Muscle of leg (tissue), 11 donors: Measurements from ENCODE around the gene ADARB2. TPM values are rescaled to one million over a fixed set of nuclear protein-coding genes. Genes with fewer than 3 reads are reported as not detected.

Experiments used
- DNase-seq: peaks from one replicate; pipeline ENCODE4 v3.0.0; 2013
- H3K27ac ChIP-seq: one replicate; pipeline ENCODE4 v1.5.1; 2013; ENCODE audit warnings: mild to moderate bottlenecking, low read length, control low read depth
- H3K27me3 ChIP-seq: one replicate; pipeline ENCODE4 v1.6.1; 2013; ENCODE audit warnings: low read length; ENCODE audit not compliant: control insufficient read depth, insufficient read depth
- H3K36me3 ChIP-seq: one replicate; pipeline ENCODE4 v1.6.1; 2013; ENCODE audit warnings: low read length; ENCODE audit not compliant: control insufficient read depth, insufficient read depth
- H3K4me1 ChIP-seq: one replicate; pipeline ENCODE4 v1.6.1; 2013; ENCODE audit warnings: low read length; ENCODE audit not compliant: control insufficient read depth, insufficient read depth
- H3K4me3 ChIP-seq: one replicate; pipeline ENCODE4 v1.5.1; 2013; ENCODE audit warnings: low read length, control low read depth
- H3K9me3 ChIP-seq: replicated peaks from 2 replicates; pipeline ENCODE4 v1.6.1; 2013; ENCODE audit warnings: low read depth, low read length; ENCODE audit not compliant: control insufficient read depth
- WGBS: methylation state at CpG from one replicate; pipeline ENCODE4 v1.1.5; 2013; ENCODE audit warnings: missing lambda C conversion rate; ENCODE audit not compliant: insufficient coverage; 5-methylcytosine and 5-hydroxymethylcytosine counted together
- polyA plus RNA-seq, 8 donors: library from polyadenylated mRNA; unstranded; fragments of 120-200 nt; gene quantifications; one replicate each; pipeline versions ENCODE4 v1.2.1 to v1.2.3, GENCODE V29; 2013; ENCODE audit warnings: inconsistent platforms in 1 of 8, low replicate concordance in 1 of 8; ENCODE audit not compliant: insufficient read length in 8 of 8, insufficient read depth in 1 of 8
- total RNA-seq: library from RNA; stranded (reverse); fragments of 120-200 nt; gene quantifications from one replicate; pipeline ENCODE4 v1.2.4, GENCODE V29; 2013

ADARB2 gene
- total and polyA plus RNA-seq, 9 donors, result 0.13 to 0.38 (median 0.23) TPM

DNA sequence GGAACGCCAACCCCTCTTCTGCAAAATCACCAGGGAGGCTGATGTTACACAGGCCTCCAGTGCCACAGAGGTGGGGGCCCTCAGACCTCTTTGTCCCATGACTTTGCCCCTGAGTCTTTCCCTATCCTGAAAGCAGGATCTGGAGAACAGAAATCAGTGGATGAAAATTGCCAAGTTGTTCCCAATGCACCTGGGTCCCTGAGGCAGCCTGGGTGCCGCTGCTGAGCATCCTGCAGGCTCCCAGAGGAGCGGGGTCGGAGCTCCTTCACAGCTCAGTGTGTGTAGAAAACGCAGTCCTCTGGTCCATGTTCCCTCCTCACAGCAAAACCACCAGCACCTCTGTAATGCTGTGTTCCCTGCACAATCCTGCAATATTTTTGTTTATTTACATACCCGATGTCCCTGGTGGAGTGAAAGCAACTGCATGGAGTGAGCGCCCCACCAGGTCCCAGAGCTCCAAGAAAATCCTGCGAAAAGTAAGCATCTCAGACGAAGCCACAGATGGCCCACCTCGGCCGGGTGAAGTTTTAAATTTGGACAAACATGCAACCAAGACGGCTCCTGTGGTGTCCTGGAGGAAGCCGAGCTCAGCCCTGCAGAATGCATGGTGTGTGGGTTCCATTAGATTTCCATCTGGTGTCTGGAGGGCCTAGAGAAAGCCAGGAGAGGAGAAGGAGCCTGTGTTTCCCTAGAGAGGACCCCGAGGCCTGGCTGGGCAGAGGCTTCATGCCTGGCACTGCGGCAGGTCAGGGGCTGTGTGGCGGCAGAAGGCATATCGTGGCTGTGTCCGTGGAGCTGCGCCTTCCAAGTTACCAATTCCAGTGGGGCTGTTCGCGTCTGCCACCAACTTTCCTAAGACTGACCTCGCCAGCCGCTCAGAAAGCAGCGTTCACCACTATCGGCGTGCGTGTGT lies 445.9 kb downstream of the ADARB2 start:
- Histone ChIP-seq H3K36me3 (no peaks in the 10 kb centered on the region), H3K27me3 (no peaks in the 10 kb centered on the region), H3K4me1 (no peaks in the 10 kb centered on the region), H3K4me3 (no peak overlapping the region), H3K27ac (no peak overlapping the region), H3K9me3 (no peaks in the 10 kb centered on the region)
- WGBS, result 75% methylated on average over 24 of the region's 27 CpGs
- no peak for DNase-seq

DNA sequence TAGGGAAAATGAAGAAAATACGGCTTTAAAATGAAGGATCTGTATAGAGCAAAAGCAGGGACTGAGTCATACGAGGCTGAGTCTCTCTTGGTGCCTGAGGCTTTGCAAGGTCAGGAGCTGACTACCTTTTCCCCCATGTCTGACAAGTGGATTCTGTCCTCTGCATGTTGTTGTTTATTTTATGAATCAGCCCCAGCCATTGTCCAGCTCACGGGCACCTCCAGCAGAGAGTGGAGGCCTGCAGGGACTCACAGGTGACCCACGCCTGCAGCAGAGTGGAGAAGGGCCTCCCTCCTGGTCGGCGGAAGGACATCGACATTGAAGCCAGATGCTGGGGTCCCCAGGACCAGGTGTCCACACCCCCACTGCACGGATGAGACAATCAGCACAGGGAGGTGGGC lies 447.3 kb downstream of the ADARB2 start:
- Histone ChIP-seq H3K27ac (no peak overlapping the region), H3K9me3 (no peaks in the 10 kb centered on the region), H3K4me1 (no peaks in the 10 kb centered on the region), H3K27me3 (no peaks in the 10 kb centered on the region), H3K4me3 (no peak overlapping the region), H3K36me3 (no peaks in the 10 kb centered on the region)
- WGBS, result 70% methylated on average over 8 of the region's 8 CpGs
- no peak for DNase-seq

DNA sequence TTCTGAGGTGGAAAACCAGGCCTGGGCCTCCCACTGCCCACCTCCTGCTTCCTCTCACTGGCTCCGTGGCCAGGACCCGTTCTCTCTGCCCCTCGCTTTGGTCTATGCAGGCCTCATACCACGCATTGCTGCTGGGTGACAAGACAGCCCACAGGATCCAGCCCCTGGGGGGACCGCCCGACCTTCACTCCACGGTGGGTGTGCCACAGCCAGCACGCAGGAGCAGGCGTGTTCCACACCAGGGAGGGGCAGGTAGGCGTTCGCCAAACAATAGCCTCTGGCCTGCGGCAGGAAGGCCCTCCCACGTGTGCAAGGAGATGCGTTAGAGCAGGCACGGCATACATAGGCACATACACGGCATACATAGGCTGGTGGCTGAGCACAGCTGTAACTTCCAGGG lies 447.7 kb downstream of the ADARB2 start:
- Histone ChIP-seq H3K4me3 (no peak overlapping the region), H3K27ac (no peak overlapping the region), H3K4me1 (no peaks in the 10 kb centered on the region), H3K9me3 (no peaks in the 10 kb centered on the region), H3K27me3 (no peaks in the 10 kb centered on the region), H3K36me3 (no peaks in the 10 kb centered on the region)
- no peak for DNase-seq
- 75% methylated on average over 14 of the region's 16 CpGs for WGBS

DNA sequence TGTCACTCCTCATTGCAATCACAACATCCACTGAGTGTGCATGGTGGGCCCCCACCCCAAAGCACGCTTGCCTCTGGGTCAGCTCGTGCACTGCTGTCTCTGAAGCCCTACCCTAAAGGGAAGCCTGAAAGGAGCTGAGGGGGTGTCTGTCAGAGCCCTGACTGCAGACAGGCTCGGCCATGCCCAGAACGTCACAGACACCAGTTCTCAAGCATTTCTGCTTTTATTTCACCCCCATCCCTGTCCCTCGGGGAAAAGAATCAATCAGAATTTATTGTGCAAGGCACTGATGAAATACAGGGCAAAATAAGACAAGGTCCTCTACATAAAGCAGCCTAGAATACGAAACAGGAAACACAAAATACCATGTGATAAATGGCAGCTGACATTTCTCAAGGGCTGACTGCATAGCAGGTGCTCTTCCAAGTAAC lies 449.3 kb downstream of the ADARB2 start:
- WGBS, result 38% methylated on average over 6 of the region's 6 CpGs
- H3K9me3 ChIP-seq, result no peaks in the 10 kb centered on the region
- no peak overlapping the region for H3K27ac ChIP-seq
- DNase-seq, result no peak
- no peak overlapping the region for H3K4me3 ChIP-seq
- H3K4me1 ChIP-seq, result no peaks in the 10 kb centered on the region
- no peaks in the 10 kb centered on the region for H3K36me3 ChIP-seq
- H3K27me3 ChIP-seq, result no peaks in the 10 kb centered on the region

DNA sequence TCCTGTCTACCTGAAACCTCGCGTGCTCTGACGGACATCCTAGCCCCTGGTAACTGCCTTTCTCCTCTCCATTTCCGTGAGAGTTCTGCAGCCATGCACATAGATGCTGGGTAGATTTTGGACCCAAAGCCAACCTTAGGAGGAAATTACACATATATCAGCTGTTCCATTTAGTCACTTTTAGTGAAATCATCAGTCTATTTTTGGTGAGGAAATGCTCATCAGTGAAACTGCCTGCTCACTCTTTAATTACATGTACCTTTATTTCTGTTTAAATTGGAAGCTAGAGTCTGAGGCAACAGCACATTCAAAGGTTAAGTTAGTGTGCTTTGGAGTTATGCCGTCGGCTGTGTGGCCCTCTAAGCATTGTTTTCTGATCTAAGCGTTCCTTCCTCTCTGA lies 449.8 kb downstream of the ADARB2 start:
- H3K27ac ChIP-seq, result no peak overlapping the region
- WGBS, result 85% methylated on average over 5 of the region's 7 CpGs
- H3K9me3 ChIP-seq, result no peaks in the 10 kb centered on the region
- H3K27me3 ChIP-seq, result no peaks in the 10 kb centered on the region
- no peak for DNase-seq
- H3K36me3 ChIP-seq, result no peaks in the 10 kb centered on the region
- no peak overlapping the region for H3K4me3 ChIP-seq
- no peaks in the 10 kb centered on the region for H3K4me1 ChIP-seq

DNA sequence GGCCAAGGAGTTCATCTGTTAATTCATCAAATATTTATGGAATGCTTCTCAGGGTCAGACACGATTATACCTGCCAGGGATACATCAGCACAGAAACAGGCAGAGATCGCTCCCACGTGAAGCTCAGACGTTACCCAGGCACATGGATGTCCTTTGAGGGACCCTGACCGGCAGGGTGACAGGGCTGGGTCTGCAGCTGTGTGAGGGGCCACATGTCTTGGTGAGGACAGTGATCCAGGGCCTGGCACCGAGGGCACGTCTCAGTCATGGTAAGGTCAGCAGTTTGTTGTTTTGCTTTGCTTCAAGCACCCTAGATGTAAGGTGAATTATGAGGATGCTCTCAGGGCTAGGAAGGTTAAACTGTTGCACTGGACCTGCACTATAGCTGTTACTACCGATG lies 453.2 kb downstream of the ADARB2 start:
- H3K27ac ChIP-seq, result no peak overlapping the region
- no peaks in the 10 kb centered on the region for H3K27me3 ChIP-seq
- H3K9me3 ChIP-seq, result no peaks in the 10 kb centered on the region
- 75% methylated on average over 5 of the region's 8 CpGs for WGBS
- DNase-seq, result no peak
- no peaks in the 10 kb centered on the region for H3K36me3 ChIP-seq
- H3K4me3 ChIP-seq, result no peak overlapping the region
- H3K4me1 ChIP-seq, result no peaks in the 10 kb centered on the region

DNA sequence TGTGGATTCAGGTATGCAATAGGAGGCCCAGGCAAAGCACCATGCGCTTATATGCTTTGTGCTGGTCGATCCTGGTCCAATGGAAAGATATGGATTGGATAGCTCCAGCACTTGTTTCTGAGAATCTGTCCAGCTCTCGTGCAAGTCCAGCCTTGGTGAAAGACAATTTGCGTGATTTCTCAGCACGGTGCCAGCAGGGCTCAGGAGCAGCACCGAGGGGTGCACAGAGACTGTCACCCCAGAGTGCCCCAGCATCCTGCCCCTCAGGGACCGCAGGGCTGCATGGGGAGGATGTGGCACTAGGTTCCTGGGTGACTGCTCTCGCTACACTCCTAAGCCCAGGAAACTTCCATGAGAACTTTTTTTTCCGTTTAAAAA lies 455.9 kb downstream of the ADARB2 start:
- Histone ChIP-seq H3K4me3 (no peak overlapping the region), H3K36me3 (no peaks in the 10 kb centered on the region), H3K27me3 (no peaks in the 10 kb centered on the region), H3K4me1 (no peaks in the 10 kb centered on the region), H3K27ac (no peak overlapping the region), H3K9me3 (no peaks in the 10 kb centered on the region)
- WGBS, result 93% methylated on average over 6 of the region's 9 CpGs
- DNase-seq, result no peak

DNA sequence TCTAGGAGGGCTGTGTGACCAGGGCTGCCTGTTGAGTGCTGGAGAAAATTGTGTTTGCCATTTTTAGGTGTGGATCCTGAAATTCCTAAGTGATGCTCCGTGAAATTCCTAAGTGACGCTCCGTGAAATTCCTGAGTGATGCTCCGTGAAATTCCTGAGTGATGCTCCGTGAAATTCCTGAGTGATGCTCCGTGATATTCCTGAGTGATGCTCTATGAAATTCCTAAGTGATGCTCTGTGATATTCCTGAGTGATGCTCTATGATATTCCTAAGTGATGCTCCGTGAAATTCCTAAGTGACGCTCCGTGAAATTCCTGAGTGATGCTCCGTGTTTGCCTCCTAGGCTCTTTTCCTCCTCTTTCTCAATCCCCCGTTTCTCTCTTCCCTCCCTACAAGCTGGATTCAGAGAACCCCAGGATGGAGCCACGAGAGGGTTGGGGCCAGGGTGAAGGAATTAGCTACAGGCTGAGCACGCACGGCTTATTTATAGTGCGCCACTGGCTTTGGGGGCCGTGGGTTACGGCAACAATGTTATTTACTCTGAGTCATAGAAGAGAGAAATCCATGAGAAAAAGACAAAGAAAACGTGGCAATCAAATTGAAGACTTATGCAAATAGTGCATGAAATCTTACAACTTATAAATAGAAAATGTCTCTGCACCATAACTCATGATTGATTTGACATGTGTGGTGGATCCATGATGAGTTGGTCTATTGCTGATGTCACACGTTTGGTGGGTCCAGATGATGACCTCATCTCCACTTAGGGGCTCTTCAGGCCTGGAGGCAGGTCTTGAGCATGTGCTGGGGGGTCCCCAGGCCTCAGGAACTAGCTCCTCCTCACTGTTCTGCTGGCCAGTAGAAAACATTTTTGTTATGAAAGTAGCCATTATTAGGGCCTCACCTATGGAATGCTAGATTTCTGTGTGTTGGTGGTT lies 456.6 kb downstream of the ADARB2 start:
- Histone ChIP-seq H3K9me3 (no peaks in the 10 kb centered on the region), H3K36me3 (no peaks in the 10 kb centered on the region), H3K27ac (no peak overlapping the region), H3K4me1 (no peaks in the 10 kb centered on the region), H3K27me3 (no peaks in the 10 kb centered on the region), H3K4me3 (no peak overlapping the region)
- WGBS, result 75% methylated on average over 12 of the region's 19 CpGs
- DNase-seq, result no peak

DNA sequence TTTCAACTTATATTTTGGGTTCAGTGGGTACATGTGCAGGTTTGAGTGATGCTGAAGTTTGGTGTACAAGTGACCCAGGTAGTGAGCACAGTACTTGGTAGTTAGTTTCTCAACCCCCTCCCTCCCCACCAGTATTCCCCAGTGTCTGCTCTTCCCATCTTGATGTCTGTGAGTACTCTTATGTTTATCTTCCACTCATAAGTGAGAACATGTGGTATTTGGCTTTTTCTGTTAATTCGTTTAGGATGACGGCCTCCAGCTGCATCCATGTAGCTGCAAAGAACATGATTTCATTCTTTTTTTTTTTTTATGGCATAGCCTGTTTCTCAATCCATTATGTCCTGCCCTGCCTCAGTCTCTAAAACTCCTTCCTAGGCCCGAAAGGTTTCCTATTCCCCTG lies 459.0 kb downstream of the ADARB2 start:
- DNase-seq, result no peak
- H3K36me3 ChIP-seq, result no peaks in the 10 kb centered on the region
- WGBS, result 33% methylated on average over 1 of the region's 3 CpGs
- no peaks in the 10 kb centered on the region for H3K4me1 ChIP-seq
- H3K9me3 ChIP-seq, result no peaks in the 10 kb centered on the region
- H3K4me3 ChIP-seq, result no peak overlapping the region
- no peaks in the 10 kb centered on the region for H3K27me3 ChIP-seq
- no peak overlapping the region for H3K27ac ChIP-seq
